HG03442 (cell line): Measurements from ENCODE around the gene BCL2.

Experiments used
- ATAC-seq: cut with Tn5 transposase; IDR thresholded peaks from one replicate; pipeline ENCODE4 v1.9.1; 2021; ENCODE audit warnings: mild to moderate bottlenecking, moderate library complexity; ENCODE audit not compliant: unreplicated experiment

The BCL2 gene

DNA sequence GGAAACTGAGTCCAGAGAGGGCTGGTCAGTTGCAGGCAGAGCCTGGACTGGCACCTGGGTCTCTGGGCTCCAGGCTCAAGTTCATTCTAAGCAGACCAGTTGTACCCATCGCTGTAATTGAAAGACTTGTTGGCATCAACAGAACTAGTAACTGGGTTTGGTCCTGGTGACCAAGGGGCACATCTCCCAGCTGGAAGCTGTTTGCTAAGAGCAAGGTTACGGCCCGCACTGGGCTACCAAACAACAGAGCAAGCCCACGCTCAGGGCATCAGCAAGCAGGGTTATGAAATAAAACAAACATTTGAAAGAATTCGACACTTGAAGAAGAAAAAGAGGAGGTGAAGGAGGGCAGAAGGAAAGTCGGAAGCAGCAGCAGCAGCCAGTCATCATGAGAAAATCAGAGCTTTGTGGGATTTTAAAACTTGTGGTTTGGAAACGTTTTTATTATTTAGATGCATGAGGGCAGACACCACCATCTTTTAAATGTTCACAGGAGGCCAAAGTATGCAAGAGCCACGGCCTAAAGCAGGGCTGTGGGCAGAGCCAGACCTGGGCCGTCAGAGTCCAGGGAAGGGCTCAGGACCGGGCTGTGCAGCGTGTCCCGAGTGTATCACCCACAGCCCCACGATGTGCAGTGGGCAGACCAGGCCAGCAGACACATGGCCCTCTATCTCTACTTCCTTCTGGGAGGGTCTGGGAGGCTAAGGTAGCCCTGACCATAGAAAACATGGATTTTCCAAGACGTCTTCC, 220.3 kb downstream of the BCL2 start:
- no peak for ATAC-seq

DNA sequence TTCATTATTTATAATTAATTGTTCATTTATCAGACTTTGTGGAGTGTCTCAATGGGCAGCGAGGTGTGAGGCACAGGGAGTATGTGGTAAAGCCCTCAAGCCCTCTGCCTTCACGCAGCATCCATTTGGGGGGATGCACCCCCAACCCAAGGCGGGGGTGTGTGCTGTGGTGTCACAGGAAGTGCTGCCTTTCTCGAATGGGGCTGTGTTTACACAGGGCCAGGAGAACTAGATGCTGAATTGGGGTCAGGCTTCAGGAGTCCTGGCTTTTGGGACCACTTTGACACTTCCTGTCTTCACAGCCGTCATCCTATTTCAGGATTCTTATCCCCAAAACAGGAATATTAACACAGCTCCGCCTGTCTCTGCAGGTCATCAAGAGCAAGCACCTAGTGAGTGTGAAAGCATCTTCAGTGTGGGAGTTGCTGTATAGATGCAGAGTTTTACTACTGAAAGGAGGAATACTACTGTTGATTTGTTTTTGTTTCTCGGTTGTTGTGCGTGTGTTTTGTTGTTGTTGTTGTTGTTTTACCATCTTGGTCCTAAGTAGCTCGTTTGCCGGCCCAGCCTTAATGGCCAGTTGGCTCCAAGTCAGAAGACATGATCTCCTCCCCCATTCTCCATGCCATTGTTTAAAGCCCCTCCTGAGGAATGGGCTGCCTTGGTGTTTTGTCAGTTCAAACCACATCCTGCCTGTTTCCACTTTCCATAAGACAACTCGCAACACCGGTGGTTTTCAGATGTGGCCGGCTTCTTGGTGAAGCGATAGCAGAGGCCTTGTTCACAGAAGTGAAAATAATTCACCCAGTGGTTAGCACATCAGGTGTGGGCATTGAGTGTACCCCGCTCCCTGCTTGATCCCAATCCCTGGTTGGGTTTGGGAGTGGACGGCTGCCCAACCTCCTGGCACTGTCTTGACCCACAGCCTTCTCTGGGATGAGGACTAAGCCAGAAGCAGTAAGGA, 221.3 kb downstream of the BCL2 start:
- ATAC-seq: peak; percentile 66

DNA sequence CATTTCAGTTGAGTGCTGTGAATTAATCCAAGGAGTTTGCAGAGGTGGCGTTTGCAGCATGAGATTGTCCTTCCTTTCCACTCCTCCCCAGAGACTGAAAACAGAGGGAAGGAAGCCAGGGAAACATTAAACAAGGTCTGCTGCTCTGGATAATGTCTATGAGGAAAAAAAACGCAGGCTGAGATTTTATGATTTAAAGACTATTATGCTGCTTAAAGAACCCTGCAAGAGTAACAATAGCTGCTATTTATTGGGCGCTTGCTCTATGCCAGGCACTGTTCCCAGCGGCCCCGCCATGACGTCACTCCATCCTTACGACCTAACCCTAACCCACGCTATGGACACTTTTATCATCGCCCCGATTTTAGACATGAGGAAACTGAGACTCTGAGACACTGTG, 222.4 kb downstream of the BCL2 start:
- no peak for ATAC-seq

DNA sequence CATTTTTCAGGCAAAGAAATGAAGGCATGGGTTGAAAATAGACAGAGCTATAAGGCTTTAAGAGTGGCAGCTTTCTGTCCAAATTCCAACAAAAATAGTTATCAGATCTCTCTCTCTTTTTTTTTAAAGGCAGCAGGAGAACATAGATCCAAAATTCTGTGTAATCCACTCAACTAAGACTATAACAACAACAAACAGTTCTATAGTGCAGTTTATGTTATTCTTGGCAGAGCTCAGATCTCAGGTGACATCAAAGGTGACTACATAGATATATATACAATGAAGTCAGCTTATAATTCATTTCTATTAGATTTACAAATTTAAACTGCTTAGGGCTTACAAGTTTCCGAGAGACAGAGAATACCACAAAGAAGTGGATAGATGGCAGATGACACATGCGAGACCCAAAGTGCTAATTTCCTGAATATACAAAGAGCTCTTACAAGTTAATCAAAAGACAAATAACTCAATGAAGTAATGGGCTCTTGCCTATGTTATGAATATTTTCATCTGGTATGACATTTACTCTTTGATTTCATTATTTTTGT, 223.2 kb downstream of the BCL2 start:
- no peak for ATAC-seq

DNA sequence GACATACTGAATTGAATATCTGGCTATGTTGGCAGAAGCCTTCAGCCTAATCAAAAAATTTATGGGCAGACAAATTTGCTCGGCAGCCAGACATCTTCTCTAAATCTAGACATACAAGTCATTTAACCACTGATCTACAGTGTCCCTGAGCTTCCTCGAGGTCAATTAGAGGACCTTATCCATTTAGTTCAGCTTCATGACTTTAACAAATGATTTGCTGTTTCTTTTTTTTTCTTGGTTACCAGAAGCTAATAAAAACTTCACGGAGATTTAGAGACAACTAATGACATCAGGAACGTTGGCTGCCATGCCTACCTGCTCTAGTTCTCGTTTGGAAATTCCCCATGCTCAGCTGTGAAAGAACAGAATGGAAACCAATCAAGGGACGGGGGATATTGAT, 223.8 kb downstream of the BCL2 start:
- ATAC-seq: no peak

DNA sequence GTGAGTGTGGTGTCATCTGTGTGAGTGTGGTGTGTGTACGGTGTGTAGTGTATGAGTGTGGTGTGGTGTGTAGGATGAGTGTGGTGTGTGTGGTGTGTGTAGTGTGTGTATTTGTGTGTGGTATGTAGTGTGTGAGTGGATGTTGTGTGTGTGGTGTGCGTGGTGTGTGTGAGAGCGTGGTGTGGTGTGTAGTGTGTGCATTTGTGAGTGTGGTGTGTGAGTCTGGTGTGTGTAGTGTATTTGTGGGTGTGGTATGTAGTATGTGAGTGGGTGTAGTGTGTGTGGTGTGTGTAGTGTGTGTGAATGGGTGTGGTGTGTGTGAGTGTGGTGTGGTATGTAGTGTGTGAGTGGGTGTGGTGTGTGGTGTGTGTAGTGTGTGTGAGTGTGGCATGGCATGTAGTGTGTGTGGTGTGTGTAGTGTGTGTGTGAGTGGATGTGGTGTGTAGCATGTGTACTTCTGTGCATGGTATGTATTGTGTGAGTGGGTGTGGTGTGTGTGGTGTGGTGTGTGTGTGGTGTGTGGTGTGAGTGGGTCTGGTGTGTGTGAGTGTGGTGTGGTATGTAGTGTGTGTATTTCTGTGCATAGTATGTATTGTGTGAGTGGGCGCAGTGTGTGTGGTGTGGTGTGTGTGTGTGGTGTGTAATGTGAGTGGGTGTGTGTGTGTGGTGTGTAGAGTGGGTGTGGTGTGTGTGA, 227.8 kb downstream of the BCL2 start:
- no peak for ATAC-seq

DNA sequence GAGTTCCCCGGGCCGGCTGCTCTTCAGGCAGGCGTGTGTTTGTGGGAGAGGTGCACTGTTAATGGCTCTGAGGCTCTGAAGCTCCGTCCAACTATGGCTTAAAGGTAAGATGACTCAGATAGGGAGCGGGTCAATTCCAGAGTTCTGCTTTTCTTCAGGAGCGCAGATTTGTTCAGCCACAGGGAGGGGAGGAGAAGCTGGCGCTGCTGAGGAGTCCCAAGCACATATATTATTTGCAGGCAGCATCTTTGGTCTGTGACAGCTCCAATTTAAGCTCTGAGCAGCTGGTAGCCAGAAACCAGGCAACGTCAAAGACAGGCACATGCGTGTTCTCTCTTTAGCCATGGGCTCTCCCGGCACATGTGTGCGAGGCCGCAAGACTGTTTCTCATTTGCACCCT, 229.2 kb downstream of the BCL2 start:
- no peak for ATAC-seq

DNA sequence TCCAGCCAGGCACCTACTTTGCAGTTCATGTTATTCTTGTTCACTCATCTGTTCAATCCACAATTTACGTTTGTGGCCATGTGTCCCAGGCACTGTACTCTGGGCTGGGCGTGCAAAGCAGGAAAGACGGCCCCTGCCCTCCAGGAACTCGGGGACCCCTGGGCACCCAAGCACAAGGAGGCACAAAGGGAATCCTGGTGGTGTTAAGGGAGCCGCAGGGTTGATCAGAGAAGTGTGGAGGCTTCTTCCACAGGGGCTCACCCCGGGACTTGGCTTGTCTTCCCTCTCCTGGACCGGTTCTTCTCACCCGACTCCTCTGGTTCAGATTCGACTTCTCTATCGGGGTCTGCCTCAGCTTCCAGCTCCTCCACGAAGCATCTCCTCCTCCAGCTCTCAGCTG, 230.5 kb downstream of the BCL2 start:
- ATAC-seq: no peak

DNA sequence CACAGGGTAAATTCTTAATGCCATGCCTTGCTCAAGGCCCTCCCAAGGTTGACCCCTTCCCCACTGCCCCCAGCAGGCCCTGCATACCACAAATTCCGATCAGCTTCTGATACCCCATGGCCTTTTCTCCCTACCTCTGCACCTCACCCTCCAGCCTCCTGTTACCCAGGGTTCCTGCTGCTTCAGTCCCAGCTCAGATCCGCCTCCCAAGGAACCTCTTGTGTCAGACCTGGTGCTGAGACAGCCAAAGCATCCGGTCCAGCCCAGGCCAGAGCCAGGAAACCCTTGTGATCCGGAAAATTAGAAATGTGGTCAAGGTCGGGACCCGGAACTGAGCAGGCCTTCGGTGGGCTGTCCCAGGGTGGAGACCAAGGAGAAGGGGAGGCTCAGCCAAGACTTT, 231.3 kb downstream of the BCL2 start:
- no peak for ATAC-seq

DNA sequence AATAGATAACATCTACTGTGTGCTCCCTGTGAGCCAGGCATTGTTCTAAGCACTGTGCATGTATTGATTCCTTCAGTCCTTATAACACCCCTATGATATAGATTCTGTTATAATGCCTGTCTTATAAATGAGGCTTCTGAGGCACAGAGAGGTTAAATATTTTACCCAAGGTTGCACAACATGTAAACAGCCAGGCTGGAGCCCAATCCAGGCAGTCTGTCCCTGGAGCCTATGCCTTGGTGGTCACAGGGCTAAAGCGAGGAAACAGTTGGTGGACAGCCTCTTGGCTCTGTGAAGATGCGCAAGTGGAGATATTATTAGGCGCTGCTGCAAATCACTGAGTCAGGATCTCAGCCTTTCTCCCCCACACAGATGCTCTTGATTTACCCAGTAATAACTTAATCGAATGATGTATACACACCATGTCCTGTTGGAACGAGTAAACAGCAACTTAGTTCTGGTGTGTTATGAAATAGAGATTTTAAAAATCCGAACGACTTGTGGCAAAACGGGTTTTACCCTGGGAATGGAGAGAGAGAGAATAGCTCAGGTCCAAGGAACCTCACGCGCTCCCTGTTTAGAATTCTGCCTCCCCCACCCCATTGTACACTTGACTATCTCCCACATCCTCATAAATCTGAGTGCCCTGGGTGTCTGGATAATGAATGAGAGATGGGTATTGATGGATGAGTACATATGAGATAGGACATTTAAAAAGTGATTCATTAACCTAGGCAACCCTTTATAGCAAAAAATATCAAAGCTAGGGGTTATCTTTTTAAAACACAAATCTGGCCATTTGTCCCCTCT, 231.9 kb downstream of the BCL2 start:
- no peak for ATAC-seq

DNA sequence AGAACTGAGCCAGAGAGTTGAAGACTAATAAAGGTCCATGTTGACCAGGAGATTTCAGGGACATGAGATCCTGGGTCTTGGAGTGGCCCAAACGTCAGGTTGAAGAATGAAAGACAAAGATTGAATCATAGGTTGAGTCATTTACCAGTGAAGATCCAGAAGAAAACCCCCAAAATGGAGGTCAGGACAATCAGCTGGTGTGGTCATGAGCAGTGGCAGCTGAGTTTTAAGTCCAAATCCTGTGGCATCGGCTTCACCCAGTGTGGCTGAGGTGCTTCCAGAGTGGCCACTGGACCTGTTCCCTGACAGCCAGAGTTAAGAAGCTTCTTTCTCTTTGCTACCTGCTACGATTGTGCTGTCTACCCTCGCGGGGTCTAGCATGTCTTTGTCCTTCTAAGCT, 234.0 kb downstream of the BCL2 start:
- ATAC-seq: no peak

DNA sequence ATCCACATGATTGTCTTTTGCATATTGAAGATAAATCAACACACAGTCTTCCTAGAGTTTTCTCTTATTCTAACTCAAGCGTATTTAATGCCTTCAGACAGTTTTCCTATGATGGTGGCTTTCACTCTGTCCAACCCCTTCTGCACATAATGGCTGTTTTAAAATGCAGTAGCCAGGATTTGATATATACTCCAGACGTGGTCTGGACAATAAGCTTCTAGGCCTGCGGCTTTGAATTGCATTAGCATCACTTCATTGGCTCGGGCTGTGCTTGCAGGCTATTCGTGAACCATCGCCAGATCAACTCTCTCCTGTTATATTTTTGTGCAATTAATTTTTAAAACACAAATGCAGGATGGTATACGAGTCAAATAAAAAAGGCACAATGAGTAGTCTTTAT, 235.3 kb downstream of the BCL2 start:
- ATAC-seq: no peak

DNA sequence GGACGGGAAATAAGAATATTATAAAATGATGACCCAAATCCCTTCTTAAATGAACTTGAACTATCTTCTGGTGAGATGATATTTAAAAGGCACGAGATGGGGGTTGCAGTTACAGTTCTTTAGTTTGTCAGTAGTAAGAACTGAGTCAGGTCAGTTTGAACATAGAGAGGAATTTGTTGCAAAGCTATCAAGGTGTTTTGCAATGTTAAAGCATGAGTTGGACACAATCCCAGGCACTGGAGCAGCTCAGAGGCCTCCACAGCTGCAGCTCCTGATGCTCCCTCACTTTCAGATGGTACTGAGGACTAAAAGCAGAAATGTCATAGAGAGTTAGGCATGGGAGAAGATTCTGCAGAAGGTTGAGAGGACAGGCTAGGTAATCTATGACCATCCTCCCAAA, 236.0 kb downstream of the BCL2 start:
- ATAC-seq: no peak

DNA sequence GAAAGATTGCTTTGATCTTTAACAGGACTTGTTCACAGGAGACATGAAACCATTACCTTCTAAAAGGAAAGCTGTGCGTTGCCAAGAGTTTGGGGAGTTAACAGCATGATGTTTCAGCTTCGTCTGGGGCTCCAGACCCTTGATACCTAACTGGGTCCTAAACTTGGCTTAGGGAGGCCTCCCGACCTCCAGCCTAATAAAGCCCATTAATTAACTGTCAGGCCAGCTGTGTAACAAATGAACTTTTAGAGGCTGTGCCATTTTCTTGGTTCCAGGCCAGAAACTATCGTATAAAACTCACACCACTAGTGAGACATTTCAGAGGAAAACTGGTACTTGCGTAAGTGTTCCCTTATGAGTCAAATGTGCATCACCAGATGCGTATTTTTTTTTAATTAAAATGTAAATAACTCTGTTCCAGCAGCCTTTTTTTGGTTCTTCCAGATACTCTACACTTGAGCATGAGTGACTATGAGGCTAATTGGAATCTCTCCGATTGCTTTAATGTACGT, 236.5 kb downstream of the BCL2 start:
- no peak for ATAC-seq

DNA sequence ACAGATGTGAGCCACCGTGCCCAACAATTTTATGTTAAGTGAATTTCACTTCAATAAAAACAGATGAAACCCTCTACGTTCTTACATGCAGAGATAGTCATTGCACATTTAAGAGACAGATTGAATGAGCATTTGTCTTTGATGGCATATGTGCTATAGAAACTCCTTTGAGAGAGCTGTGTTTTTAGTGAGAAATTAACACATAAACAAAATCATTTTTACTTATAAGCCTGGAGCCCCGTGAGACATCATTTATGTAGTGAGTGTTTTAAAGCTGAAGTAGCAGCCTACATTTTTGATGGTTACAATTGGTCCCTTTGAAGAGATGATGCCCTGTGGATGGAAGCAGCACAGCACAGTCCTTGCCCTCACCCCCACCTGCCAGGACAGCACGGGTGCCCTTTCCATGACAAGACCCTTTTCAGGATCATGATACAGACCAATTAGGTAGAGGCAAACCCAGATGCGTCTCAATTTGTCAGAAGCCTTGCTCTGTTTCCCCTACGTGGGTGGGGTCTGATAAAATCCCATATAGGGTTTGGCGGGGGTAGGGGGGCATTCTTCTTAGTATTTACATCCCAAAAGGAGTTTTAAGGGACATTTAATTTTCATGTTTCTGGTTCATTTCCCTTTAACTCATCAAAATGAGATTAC, 237.1 kb downstream of the BCL2 start:
- ATAC-seq: no peak

DNA sequence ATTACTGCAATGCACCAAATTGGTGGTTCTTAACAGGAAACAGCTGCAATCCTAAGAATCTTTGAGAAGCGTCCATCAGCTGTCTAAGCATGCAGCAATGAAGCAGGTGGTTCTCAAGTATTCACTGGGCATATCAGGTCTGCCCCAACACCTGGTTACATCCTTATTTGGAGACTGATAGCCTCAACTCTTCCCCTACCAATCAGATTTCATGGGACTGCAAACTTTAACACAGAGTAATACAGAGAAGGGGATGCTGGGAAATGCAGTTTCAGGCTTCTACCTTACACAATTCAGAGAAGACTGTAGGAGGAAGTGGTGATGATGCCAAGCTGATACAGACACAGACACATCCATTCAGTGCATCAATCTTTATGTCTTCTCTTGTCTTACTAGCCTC, 240.5 kb downstream of the BCL2 start:
- ATAC-seq: peak; percentile 35

DNA sequence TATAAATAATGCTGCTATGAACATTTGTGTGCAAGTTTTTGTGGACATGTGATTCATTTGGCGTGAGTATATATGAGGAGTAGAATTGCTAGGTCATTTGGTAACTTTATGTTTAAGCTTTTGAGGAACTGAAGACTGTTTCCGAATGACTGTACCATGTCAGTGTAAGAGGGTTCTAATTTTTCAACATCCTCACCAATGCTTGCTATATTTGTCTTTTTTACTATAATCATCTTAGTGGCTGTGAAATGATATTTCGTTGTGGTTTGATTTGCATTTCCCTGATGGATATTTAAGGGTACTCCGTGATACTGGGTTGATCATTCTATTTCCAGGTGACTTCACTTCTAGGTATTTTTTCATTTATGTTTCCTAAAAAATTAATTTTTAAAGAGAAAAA, 241.1 kb downstream of the BCL2 start:
- ATAC-seq: peak; percentile 89

DNA sequence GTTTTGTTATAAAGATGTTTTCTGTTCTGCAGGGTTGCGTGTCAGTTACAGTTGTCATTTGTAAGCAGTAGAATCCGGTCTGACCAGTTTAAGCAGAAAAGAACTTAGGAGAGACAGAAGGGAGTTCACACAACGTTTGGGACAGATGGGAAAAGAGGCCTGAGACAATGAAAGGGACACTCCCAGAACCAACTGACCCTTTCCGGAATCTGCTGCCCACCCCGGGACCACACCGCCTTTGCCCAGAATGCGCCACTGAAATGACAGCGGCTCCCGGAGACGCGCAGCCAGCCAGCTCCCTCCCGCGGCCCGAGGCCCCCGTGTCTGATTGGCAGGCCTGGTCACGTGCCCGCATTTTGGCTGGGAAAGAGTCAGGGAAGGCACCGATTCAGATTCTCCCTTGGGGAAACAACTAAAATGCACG, 244.6 kb downstream of the BCL2 start:
- no peak for ATAC-seq

DNA sequence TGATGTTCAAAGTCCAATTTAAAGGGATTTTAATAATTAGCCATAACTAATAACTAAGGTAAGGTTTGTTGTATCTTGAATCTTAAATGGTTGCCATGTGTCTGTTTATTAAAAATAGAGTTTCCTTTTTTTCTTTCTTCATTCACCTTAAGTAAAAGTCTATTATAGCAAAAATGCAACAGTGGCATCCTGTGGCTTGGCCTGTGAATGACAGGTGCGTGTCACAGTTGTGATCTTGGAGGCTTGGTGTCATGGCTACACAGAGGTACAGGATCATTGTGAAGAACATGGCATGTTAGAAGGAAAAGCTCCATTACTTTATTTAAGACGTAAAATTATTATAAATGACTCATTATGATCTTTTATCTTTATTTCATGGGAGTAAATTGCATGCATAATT, 246.1 kb downstream of the BCL2 start:
- no peak for ATAC-seq
